Hematopoietic multipotent progenitor cell treated with erythropoietin and hydrocortisone succinate and interleukin-3 and kit ligand, for 4 days (in vitro differentiated cells): ENCODE measurements around the gene ZNF608.

Source experiments
- DNase-seq: peaks from one replicate; pipeline ENCODE4 v3.0.0-alpha.2; 2015

The ZNF608 gene

GRCh38 chr5:124737651-124738050 lies 8.8 kb downstream of the ZNF608 start:
- DNase-seq = no peak

- DNase-seq = no peak
Observed at GRCh38 chr5:124736805-124737188, 9.6 kb downstream of the ZNF608 start.

- DNase-seq = no peak
Observed at GRCh38 chr5:124736082-124736804, 10.2 kb downstream of the ZNF608 start.

DNA sequence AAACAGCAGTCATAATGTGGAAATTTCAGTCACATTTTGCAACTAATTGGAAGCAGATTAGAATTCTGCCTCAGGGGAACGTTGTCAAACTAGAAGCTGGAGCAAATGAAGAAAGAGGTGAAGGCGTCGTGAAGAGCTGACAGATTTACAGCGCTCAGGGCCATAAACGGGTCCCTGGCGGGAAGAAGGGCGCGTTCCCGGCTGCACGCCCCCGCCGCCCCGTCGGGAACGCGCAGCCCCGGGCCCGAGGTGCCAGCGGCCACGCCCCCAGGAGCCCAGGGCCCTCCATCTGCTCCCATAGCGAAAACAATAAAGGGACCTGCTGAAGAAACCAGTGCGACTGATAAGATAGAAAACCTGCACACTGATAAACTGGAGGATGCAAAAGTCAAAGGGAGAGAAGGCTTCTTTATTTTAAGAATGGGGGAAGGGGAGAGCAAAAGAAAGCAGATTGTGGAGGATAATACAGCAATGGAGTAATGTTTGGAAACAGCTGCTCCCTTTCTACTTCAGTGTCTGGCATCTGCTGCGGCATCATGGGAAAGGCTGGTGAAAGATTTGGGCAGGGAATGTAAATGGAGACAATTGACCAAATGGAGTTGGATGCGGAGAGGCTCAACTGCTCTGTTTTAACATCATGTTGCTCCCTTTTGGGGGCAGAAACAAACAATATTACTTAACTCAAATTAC lies 11.1 kb downstream of the ZNF608 start:
- peak; percentile 39 for DNase-seq

DNA sequence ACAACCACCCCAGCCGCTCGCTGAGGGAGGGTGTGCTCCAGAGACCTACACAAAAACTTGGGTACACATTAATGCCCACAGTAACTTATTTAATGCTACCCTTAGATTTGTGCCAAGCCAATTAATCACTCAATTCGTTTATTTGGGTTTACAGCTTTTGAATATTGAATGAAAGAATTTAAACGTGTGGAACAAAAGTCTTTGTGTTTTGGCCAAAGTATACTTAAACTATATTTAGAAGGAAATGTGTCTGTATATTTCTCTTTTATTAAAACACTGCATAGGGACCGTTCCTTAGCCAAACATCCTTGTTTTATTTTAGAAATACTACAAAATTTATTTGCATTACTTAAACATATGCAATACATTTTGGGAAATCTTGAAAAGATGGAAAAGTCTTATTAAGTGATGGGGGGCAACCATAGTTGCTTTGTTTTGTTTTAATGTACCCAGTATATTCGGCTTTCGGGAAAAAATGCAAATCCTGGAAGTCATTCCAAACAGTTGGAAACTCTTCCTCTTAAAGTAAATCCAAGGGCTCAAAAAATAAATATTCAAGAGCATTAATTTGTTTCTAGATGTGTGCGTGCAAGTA lies 11.8 kb downstream of the ZNF608 start:
- DNase-seq = no peak

GRCh38 chr5:124733329-124733650 lies 13.1 kb downstream of the ZNF608 start:
- no peak for DNase-seq

GRCh38 chr5:124732428-124733328 lies 13.8 kb downstream of the ZNF608 start:
- no peak for DNase-seq

- DNase-seq = no peak
Observed at GRCh38 chr5:124730381-124730780, 16.1 kb downstream of the ZNF608 start.

- no peak for DNase-seq
Observed at GRCh38 chr5:124729720-124730359, 16.6 kb downstream of the ZNF608 start.

DNA sequence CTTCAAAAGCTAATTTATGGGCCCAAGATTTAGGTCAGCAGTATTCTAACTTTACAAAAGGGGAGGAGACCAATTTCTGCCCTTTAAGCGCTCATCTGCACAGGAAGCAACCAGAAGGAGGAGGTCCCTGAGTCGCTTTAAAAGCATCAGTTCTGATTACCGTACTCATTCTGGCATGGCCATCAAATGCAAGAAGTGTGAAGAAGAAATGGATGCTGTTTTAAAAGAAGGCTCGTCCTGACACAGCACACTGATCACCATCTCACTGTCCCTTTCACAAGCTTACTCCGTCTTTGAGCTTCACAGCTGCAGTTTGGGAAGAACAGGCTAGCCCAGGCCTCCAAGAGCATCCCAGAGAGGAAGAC lies 17.5 kb downstream of the ZNF608 start:
- DNase-seq = no peak

- no peak for DNase-seq
Observed at GRCh38 chr5:124728331-124728967, 18.0 kb downstream of the ZNF608 start.

DNA sequence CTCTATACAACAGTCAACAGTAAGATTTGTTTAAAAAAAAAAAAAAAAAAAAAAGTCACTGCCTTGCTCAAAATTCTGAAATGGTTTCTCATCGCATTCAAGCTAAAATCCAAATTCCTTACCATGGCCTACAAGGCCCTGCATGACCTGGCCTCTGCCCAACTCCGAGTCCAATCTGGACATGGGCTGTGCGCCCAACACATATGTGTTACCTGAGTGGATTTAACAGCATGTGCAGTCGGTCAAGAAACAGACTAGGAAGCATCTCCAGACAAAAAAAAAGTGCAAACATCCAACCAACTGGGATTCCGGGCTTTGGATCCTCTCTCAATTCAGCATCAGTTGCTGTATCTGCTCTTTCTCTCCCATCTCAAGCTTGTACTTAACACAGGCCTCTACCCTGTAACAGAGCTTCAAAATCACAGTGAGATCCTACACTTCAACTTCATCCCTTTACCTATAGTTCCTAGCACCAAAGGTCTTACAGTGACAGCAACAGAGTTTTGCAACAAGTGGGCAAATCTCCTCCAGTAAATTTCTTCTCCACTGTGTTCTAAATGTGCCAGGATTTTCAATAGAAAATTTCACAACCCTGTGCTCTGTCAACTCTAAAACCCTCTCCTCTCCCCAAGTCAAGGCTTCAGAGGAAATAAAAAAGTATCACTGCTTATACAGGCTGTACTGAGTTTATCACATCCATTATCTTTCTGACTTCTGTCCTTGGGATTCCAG lies 19.6 kb downstream of the ZNF608 start:
- DNase-seq = no peak

- DNase-seq = no peak
Observed at GRCh38 chr5:124725622-124726258, 20.7 kb downstream of the ZNF608 start.

DNA sequence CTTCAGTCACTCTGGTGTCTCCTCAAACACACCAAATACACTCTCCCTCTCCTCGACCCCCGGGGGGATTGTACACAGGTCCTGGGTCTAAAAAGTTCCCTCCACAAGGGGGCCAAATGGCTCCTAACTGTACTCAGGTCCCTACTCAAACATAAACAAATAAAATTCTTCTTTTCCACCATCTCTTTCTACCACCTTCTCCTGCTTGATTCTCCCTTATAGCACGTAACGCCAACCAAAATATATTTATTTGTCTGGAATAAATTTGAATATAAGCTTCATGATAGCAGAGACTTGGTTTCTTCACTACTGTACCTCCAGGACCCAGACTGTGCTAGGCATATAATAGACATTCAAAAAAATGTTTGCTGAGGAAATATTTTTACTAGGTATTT lies 21.4 kb downstream of the ZNF608 start:
- no peak for DNase-seq

DNA sequence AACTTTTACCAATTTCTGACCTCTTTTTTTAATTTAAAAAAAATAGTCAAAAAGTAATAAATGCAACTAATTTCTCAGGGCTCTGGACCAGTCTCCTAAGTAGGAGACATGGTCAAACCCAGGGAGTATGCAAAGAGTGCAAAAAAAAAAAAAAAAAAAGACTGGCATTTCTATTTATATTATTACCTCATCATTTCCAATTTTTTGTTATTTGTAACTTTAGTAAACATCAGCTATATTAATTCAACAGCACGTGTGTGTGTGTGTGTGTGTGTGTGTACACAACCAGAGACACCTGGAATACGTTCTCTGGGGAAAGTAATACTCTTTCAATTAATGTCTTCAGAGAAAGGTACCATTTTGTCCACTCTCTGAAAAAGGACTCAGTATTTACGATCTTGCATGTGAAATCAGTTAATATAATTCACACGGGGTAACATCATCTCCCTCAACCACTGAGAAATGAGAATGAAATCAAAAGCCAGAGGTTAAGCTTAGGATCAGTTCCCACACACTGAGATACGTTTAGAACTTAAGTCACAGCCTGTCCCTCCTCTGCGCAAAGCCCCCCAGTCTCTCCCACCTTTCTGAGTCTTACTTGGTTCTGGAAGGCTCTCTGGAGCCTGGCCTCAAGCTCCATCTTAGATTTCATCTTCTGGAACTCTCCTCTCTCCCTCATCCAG lies 21.9 kb downstream of the ZNF608 start:
- DNase-seq = no peak

DNA sequence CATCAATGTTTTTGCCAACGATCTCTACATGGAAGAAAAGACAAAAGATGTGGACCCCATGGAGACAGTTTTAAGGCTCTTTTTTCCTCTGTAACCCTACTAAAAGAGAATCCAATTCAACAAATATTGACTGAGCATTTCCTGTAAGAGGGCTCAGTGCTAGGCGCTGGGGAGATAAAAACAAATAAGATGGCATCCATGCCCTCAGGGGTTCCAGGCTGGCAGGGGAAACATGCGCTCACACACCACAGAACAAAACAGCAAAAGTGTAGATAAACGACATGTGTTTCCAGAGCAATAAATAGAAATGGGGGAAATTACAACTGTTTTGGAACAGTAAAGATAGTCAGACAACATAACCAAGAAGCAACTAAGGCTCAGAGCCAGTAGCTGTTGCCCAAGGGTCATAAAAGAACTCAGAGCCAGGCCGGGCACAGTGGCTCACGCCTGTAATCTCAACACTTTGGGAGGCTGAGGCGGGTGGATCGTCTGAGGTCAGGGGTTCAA lies 25.2 kb downstream of the ZNF608 start:
- no peak for DNase-seq

- DNase-seq = no peak
Observed at GRCh38 chr5:124720593-124720992, 25.8 kb downstream of the ZNF608 start.

DNA sequence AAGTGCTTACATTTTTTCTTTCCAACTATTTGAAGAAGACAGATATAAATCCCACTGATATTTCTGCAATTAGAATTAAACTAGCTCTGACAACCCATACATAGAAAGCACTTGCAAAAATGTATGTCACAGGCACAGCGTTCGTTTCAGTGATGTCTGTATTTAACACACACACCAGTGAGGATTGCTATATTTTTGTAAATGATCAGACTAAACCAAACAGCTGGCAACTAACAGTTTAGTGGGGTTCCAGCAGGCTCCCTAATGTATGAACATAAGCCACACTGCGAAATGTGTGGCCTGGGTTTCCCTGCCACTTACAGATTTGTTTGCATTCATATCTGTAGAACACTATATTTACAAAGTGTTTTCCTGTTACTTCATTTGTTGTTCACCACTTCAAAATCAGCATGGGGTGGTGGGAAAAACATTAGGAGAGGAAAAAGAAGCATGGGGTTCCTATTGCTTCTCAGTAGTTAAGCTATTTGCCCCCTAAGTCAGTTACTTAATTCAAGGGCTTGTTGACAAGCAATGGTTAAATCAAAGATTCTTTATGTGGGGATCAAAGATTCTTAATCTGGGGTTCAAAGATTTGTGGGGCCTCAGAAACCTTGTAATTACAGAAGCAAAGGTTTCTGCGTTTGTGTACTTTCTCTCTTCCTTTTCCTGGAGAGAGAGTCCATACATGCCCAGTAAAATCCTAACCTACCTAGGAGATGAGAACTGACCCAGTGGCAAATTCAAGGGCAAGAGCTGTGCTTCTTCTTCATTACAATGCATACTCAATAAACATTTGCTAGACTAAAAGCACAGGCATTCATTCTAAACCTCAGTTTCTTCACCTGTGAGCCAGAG lies 27.1 kb downstream of the ZNF608 start:
- DNase-seq = no peak

DNA sequence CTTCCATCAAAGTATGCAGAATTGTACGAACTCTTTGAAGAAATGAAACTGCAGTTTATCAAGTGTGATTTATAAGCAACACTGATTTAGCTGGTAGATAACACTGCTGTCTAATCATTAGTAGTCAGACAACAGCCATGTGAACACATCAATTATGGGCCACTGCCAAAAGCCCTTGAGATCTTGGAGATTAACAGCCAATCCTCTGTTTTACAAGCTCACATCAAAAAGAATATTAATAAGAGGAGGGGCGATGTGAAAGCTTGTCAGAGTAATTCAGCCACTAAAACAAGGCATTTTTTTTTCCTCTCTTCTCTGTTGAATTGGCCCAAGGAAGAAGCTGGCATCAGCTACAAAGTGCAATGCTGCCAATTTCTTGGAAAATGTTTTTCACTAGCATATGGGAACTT lies 28.1 kb downstream of the ZNF608 start:
- DNase-seq = peak; percentile 42
